Urothelium cell line (cell line): Measurements from ENCODE around the gene TPPP.
A peak's percentile ranks its signal among the peaks of the same experiment; 100 is the strongest.

Source experiments
- DNase-seq: peaks from one replicate; pipeline ENCODE4 v3.0.0; 2011; ENCODE audit warnings: low spot score, mixed read lengths
- FAIRE-seq: peaks from 2 replicates; lab custom pipeline; 2011; peaks lifted over from hg19 to GRCh38; lab: Jason Lieb, UNC

TPPP gene

GRCh38 chr5:647727-648126, 45.4 kb downstream of the TPPP start:
- no peak for FAIRE-seq
- no peak for DNase-seq

- FAIRE-seq (no peak), DNase-seq (no peak)
Measured at GRCh38 chr5:647311-647710, 45.8 kb downstream of the TPPP start.

GRCh38 chr5:646396-647201, 46.6 kb downstream of the TPPP start:
- DNase-seq (no peak), FAIRE-seq (no peak)

DNA sequence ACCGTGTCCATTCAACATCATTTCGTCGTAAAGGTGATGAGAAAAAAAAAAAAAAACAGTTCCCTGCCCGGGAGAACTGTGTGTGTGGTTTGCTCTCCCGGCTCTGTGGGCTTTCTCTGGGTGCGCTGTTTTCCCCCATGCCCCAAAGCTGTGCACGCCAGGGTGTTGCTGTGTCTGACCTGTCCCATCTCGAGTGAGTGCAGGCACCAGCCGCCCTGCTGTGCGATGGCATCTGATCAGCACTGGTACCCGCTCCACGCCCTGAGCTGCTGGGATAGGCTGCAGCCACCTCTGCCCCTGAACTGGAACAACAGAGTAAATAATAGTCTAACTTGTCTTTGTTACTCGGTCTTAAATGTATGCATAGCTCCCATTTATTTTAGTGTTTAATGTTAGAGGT, 47.7 kb downstream of the TPPP start:
- no peak for DNase-seq
- FAIRE-seq: no peak

GRCh38 chr5:644971-645370, 48.2 kb downstream of the TPPP start:
- DNase-seq (no peak), FAIRE-seq (no peak)

GRCh38 chr5:644509-644908, 48.6 kb downstream of the TPPP start:
- FAIRE-seq (peak; percentile 40), DNase-seq (no peak)

- FAIRE-seq (no peak), DNase-seq (no peak)
Measured at GRCh38 chr5:643811-644271, 49.3 kb downstream of the TPPP start.

DNA sequence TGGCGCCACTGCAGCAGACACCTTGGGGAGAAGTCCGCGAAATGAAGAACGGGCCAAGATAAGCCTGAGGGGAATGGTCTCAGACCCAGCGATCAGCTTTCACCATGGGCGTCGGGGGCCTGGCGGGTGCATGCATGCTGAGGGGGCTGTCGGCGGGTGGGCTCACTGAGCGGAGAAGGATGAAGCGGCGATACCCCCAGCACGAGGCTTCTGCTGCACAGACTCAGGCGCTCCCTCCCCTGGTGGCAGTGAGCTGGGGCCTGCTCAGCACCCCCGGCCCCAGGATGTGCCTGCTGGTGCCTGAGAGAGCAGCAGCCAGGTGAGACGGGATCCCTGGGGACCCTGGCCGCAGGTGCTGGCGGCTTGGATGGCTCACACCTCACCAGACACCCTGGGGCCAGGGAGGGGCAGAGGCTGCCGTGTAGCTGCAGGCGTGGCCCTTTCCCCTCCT, 49.8 kb downstream of the TPPP start:
- FAIRE-seq (no peak), DNase-seq (no peak)

DNA sequence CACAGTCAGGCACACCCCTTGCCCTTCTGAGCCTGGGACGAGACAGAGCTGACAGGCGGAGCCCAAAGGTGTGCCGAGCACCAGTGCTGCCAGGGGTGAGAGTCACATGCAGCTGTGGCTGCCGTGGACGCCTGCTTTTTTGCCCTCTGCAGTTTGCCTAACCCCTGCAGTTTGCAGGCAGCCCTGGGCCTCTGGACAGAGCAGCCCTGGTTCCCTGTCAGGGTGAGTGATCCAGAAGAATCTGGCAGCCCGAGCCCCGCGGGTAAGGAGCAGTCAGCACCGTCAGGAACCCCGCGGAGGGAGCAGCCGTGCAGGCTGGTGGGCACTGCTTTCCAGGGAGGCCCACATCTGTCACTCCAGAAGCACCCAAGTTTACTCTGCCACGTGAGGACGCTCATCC, 50.7 kb downstream of the TPPP start:
- no peak for FAIRE-seq
- DNase-seq: no peak

DNA sequence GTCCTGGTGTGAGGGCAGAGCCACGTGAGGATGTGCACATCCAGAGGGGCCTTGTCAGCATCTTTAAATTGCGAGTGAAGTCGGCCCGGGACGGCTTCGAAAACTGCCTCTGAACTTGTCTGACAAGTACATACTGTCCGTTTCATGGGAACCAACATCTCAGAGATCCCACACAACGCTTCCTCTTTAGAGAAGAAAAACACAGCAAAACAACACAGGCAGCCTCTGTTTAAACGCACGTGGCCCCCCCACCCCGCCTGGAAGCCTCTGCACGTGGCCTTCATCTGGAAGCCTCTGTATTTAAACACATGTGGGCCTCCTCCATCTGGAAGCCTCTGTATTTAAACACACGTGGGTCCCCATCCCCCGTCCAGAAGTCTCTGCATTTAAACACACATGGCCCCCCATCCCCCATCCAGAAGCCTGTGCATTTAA, 51.8 kb downstream of the TPPP start:
- DNase-seq: no peak
- FAIRE-seq: no peak

DNA sequence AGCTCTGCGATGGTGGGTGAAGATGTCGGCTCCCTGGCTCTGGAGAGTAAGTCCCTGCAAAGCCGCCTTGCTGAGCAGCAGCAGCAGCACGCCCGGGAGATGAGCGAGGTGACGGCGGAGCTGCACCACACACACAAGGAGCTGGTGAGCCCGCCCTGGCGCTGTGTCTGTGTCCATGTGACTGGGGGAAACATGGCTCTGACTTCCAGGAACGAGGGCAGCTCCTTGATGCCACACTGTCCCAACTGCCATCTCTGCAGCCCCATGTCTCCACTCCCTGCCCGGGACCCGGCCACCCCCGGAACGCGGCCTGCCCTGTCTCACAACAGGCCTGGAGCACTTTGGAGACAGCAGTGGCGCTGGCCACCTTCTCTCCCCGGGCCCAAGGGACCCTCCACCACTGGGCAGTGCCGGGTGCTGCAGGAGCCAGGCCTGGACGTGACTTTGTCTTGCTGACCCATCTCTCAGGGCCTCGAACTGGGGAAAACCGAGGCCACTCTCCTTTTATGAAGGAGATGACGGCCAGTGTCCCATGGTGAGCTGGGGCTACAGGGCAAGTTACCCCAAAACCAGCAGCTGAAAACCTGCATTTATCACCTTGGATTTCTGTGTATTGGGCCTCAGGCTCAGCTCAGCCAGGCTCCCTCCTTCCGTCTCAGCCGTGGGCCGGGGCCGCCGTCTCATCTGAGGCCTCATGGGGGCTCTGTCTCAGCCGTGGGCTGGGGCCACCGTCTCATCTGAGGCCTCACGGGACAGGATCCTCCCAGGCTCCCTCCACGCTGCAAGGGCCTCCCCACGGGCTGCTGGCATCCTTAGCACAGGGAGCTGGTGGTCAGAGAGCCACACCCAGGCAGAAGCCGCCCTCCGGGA, 52.5 kb downstream of the TPPP start:
- DNase-seq (no peak), FAIRE-seq (peak; percentile 17)

DNA sequence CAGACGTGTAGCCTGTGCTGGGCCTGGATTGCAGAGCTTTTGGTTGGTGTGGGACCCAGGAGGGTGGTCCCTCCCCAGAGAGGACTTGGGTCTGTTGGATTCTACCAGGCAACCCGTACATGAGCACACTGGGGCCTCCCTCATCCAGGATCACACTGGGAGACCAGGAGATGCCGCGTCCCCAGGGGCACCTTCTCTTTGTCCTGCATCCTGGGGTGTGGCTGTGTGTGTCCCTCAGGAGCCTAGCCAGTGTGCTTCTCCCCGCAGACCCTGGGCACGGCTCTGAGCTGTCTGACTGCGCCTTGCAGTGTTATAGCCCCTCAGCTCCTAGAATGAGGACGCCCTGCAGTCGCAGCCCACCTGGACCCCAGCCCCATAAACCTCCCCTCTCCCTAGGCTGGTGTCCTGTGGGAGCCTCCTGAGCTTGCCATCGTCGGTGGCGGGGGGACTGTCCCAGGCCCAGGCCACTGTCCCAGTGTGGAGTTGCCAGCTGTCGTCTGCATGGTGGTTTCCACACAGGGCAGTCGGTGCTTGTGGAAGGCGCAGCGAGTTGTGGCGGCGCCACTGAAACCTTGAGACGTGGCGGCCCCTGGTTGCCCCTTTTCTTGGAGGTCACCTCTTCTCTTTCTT, 53.5 kb downstream of the TPPP start:
- no peak for DNase-seq
- no peak for FAIRE-seq

DNA sequence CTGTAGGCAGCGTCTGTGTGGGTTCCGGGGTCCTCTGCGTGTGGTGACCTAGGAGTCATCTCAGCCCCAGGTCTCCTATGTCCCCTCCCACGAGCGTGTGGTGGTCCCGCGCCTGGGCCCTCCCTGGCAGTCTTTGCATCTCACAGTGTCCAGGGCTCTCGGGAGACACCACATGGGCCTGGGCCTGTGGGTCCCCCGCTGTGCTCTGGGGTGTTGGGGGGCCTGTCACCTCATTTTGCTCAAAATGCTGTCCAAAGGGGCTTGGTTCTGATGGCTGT, 54.0 kb downstream of the TPPP start:
- no peak for DNase-seq
- FAIRE-seq: no peak

GRCh38 chr5:638501-639252, 54.5 kb downstream of the TPPP start:
- FAIRE-seq (no peak), DNase-seq (no peak)

DNA sequence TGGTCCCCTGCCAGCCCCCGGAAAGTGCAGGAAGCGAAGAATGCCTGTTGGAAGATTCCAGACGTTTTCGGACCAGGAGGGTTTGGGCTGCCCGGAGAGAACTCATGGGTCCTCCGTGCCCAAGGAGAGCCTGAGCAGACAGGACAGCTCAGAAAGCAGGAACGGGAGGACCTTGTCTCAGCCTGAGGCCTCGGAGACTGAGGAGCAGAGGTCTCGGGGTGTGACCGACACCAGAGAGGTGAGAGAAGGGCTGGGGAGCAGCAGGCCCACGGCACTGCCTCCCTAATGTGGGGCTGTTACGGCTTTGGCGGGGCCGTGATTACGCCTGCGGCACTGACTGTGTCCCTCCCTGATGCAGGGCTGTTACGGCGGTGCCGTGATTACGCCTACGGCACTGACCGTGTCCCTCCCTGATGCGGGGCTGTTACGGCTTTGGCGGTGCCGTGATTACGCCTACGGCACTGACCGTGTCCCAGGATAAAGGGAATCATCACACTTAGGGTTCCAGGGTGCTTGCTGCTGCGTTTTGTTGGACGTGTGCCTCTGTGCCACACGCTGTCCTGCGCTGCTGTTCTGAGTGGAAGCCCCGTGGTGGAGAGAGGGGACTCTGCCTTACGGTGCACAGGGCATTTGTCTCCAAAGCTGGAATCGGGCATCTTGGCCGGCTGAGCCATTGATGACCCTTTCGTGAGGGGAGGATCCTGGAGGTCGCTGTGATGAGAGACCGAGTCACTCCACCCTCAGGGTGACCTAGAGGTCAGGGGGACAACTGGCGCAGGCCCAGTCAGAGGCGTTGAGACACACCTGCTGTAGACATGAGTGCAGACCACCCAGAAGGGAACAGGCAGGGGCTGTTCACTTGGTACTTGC, 55.3 kb downstream of the TPPP start:
- FAIRE-seq: no peak
- no peak for DNase-seq

DNA sequence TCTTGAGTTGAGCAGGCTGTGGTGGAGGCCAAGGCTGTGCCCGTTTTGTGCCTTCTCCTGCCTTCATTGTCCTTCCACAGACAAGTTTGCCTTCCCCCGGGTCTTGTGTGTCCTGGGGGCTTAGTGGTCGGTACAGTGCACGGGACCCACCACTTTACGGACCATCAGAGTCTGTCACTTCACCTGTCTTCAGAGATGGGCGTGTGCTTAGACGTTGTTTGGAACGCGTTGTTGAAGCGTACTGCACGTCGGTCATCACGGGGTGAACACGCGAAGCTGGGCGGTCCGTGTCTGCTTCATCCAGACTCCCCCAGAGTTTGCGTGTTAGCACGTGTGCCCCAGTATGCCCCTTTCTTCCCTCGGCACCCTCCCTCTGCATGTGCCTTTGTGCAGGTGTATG, 56.2 kb downstream of the TPPP start:
- DNase-seq (no peak), FAIRE-seq (peak; percentile 90)

DNA sequence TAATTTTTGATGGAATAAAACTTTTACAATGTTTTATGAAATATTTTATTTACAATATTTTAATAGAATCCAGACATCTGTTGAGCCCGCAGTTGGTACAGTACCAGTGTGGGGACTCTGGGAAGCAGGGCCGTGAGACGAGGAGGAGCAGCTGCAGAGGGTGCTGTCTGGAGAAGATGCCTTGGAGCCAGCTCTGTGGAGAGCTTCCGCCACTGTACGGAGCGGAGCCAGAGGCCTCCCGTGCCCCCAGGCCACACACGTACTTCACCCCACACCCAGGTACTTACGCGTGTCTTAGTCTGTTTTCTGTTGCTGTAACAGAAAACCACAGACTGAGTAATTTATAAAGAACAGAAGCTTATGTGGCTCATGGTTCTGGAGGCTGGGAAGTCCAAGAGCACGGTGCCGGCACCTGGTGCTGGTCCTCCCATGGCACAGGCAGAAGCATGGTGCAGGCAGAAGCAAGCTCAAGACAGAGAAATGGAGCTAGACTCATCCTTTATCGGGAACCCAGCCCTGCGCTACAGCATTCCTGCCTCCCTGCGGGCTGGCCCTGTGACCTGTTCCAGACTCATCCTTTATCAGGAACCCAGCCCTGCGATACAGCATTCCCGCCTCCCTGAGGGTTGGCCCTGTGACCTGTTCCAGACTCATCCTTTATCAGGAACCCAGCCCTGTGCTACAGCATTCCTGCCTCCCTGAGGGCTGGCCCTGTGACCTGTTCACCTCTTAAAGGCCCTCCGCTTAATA, 57.7 kb downstream of the TPPP start:
- DNase-seq: no peak

GRCh38 chr5:634191-634590, 59.0 kb downstream of the TPPP start:
- no peak for DNase-seq

More for the DNA sequence above, 57.7 kb downstream of the TPPP start:
- FAIRE-seq: no peak

DNA sequence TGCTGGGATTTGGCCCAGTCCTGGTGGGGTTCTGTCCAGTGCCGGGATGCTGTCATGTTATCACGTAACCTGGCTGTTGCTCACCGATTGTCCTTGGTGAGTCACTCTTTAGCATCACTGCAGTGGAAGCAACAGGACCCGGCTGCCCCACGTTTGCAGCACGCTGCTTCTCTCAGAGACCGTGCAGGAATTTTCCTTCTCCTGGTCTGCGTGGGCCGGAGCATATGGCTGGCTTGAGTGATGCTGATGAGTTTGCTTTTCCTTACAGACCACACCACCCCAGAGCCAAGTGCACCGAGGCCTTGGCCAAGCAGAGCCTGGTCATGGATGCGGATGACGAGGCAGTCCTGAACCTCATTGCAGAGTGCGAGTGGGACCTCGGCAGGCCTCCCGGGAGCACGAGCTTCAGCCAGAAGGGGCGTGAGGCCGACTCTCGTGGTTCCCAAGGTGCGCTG, 59.6 kb downstream of the TPPP start:
- DNase-seq: no peak
- no peak for FAIRE-seq

More at GRCh38 chr5:634191-634590, 59.0 kb downstream of the TPPP start:
- FAIRE-seq: no peak
